Subcutaneous preadipocyte (primary cell): ENCODE measurements around the gene MPIG6B. TPM values are rescaled to one million over a fixed set of nuclear protein-coding genes. Genes with fewer than 3 reads are reported as not detected.

Experiments used
- small RNA-seq: library from RNA; depleted of rRNA; stranded (forward); fragments of <200 nt; gene quantifications from one replicate; pipeline ENCODE3, GENCODE V24; 2012
- total RNA-seq: library from RNA; depleted of rRNA; stranded (reverse); fragments of >200 nt; gene quantifications from 2 replicates; pipeline ENCODE4 v1.2.3, GENCODE V29; 2012

The MPIG6B gene, protein sequence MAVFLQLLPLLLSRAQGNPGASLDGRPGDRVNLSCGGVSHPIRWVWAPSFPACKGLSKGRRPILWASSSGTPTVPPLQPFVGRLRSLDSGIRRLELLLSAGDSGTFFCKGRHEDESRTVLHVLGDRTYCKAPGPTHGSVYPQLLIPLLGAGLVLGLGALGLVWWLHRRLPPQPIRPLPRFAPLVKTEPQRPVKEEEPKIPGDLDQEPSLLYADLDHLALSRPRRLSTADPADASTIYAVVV
- total RNA-seq, result not detected in 2 replicates

DNA sequence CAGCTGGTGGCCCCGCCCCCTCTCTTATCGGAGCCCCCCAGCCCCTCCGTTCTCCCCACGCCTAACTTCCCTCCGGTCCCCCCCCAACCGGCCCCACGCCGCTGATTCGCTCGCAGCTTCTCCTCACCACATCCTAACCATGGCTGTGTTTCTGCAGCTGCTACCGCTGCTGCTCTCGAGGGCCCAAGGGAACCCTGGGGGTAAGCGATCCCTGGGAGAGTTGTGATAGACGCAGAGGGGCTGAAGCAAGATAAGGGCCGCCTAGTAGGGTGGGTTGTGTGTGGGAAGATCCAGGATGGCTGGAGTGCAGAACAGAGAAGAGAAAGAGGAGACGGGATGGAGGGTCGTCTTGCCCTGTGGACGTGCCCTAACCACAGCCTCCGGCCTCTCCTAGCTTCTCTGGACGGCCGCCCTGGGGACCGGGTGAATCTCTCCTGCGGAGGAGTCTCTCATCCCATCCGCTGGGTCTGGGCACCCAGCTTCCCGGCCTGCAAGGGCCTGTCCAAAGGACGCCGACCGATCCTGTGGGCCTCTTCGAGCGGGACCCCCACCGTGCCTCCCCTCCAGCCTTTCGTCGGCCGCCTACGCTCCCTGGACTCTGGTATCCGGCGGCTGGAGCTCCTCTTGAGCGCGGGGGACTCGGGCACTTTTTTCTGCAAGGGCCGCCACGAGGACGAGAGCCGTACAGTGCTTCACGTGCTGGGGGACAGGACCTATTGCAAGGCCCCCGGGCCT is at the start of gene MPIG6B:
MPIG6B (plus strand) TSS at position 129 of the 735 bp plus-strand sequence; CDS start at position 140, 11 bp downstream.

DNA sequence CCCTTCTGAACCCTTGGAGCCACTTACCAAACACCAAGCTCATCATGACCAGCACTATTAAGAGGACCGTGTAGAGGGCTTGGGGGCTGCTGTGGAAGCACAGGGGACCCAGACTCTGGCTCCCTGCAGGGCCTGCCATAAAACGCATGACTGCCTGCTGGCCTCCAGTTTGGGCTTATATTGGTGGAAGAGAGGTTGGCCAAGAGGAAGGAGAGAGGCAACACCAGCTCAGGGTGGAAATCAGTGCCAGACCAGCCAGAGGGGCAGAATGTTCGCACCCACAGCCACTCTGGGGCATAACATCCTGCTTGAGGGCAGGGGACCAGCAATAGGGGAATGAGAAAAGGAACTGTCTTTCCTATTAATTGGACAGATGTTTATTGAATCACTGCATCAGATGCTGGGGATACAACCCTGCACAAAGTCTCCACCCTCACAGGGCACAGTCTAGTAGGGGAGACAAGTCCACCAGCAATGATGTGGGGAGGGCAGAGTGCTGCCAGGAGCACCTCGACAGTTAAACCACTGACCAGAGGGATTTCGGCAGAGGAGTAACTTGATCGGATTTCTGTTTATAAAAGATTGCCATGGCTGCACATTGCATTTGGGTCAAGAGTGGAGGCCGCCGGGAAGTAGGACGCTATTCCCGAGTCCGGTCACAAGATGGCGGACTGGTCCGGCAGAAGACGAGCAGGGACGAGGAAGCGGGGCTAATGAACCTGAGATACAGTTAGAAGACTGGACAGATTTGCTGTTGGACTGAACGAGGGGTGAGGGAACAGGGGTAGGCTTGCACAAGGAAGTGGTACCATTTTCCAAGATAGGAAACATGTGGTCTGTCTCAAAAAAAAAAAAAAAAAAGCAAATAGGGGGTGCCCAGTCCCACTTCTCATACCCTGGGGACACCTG is 42.7 kb upstream of the MPIG6B start, which contains the start of gene LY6G5C:
LY6G5C (minus strand) TSS at position 842 of the 909 bp plus-strand sequence; CDS start at position 148, 694 bp downstream.

DNA sequence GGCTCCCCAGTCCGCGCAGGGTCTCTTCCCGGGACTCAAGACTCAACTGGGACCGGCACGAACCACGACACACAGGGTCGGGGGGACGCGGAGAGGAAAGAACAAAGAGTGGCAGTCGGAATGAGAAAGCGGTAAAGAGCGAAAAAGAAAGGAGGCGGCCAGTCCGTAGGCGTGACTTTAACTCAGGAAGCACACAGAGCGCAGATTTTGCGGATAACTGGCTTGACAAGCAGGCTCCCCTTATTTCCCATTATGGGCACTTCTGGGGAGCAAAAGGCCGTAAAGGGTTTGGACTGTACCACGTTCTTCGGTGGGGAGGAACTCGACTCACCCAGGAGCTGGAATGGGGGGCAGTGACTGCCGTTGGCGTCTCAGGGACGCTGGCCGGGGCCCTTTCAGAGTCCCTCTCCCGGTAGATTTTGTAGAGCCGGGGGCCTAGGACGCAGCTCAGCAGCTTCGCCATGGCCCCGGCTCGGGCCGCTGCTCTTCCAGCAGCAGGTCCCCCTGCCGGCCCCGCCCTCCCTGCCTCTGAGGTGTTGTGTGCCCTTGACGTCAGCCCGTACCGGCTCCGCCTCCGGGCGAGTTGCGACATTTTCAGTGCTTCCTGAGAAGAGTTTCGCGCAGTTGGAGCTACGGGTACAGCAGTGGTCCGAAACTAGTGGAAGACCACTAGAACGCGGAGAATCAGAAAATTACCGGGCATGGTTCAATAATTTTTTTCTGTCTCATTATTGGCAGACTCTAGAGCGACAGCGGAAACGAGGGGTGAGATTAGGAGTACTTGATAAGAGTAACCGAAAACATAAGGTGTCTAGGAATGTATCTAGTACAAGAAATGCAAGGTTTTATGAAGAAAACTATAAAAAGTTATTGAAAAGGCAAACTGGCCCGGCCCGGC is 20.1 kb upstream of the MPIG6B start, which contains the start of gene ABHD16A:
ABHD16A (minus strand) TSS at position 506 of the 898 bp plus-strand sequence; CDS start at position 463, 43 bp downstream.

DNA sequence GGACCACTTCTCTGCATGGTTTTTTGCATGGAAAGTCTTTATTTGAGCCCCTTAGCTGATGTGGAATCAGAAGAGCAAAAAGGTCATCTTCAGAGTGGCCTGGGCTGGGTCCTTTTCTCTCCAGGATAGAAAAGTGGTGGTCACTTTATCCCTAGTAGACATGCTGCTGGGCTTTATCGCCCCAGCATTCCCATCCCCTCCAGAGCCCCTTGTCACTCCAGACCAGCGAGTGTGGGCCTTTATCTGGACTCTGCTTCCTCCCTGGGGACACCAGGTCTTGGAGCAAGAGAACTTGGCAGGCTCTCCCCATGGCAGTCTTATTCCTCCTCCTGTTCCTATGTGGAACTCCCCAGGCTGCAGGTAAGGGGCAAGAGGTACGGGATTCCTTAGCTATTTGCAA is 16.6 kb upstream of the MPIG6B start, which contains the start of gene LY6G6F:
LY6G6F (plus strand) TSS at position 268 of the 400 bp plus-strand sequence; CDS start at position 309, 41 bp downstream.

GRCh38 chr6:31715022-31715958 is 7.9 kb upstream of the MPIG6B start, which contains the start of gene LY6G6D:
TSS of gene LY6G6D (plus strand) at chr6:31715348. CDS start at chr6:31715356, 8 bp downstream.

GRCh38 chr6:31721351-31722020 is 1.7 kb upstream of the MPIG6B start, which contains the start of gene LY6G6C:
TSS of gene LY6G6C (minus strand) at chr6:31721746. CDS start at chr6:31721679, 67 bp downstream.

DNA sequence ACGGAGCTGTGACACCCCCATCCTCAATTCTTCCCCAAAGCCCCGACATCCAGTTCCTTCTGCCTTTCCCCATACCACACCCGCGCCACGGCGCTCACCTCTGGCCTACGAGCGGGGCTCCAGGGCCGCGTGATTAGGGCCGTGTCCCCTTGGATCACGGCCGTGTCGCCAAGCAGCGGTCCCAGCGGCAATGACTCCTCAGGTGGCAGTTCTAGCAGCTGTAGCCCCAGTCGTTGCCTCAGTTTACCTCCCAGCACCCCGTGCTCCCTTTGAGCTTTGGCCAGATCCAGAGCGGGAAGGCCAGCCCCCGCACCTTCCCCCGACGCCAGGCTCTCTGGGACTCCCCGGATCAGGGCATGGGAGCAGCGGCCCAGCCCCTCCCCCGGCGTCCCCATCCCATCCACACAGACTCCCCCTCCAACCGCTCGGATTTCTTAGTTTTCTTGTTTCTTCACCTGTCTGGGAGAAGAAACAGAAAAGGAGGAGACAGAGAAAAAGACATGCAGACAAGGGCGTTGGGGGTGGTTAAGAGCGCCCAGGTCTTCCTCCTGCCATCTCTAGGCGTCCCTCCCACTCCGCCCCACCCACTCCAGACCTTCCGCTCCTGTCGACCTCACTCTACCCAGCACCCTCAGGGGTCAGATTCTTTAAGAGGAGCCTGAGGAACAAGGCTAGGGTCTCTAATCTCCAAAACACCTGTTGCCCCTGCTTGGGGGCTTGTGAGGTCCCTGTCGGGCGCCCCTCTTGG is 5.8 kb downstream of the MPIG6B start, which contains the start of gene DDAH2:
DDAH2 (minus strand) TSS at position 533 of the 748 bp plus-strand sequence; CDS start at position 395, 138 bp downstream.

GRCh38 chr6:31736021-31736767 is 13.0 kb downstream of the MPIG6B start, which contains the start of gene CLIC1:
TSS of gene CLIC1 (minus strand) at chr6:31736530. CDS start at chr6:31736300, 230 bp downstream.

DNA sequence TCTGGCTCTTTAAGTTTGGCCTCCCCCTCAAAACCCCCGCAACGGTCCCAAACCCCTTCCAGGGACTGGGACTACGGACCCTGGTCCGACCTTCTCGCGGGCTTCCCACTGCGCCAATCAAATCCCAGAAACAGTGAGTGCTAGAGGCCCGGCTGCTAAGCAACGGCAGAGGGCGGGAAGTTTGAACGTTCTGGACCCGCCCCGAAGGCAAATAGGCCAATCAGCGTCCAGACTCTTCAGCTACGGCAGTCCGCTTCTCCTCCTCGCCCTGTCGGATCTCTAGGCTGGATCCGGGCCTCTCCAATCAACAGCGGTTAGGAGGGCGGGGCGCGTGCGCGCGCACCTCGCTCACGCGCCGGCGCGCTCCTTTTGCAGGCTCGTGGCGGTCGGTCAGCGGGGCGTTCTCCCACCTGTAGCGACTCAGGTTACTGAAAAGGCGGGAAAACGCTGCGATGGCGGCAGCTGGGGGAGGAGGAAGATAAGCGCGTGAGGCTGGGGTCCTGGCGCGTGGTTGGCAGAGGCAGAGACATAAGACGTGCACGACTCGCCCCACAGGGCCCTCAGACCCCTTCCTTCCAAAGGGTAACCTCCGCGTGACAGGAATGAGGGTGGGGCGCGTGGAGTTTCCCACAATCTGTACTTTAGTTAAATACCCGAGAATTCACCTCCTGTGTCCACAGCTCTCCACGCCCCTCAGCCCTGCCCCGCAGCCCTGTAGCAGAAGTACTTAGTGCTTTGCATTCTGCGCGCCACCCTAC is 16.6 kb downstream of the MPIG6B start, which contains the start of gene MSH5:
MSH5 (plus strand) TSS at position 367 of the 758 bp plus-strand sequence. CDS start 462 bp downstream, outside the sequence.

GRCh38 chr6:31762356-31762755 is 39.2 kb downstream of the MPIG6B start, which contains the start of gene SAPCD1:
TSS of gene SAPCD1 (plus strand) at chr6:31762656. CDS start at chr6:31763055, 399 bp downstream.

Small RNAs within 50 kb of the gene (small RNA-seq; reads per million reads assigned to genes)
- gene LY6G6D, result not detected
- gene MIR4646, result not detected
- gene MSH5-SAPCD1, result not detected
- not detected for gene RNU6-850P
- 0.08 reads per million for gene SAPCD1

Other genes starting within 250 kb of the MPIG6B start
- 10.7 and 11.1 TPM in 2 replicates for gene MICB, start 225.2 kb upstream of the MPIG6B start, total RNA-seq
- gene MCCD1, start 194.4 kb upstream of the MPIG6B start, total RNA-seq, result not detected in 2 replicates
- gene DDX39B, start 181.4 kb upstream of the MPIG6B start, total RNA-seq, result 448 and 514 TPM in 2 replicates
- gene ATP6V1G2, start 176.8 kb upstream of the MPIG6B start, total RNA-seq, result 1.8 TPM in 2 replicates
- 22.3 and 29.0 TPM in 2 replicates for gene NFKBIL1, start 175.8 kb upstream of the MPIG6B start, total RNA-seq
- not detected in 2 replicates for gene LTA, start 151.1 kb upstream of the MPIG6B start, total RNA-seq
- gene TNF, start 147.8 kb upstream of the MPIG6B start, total RNA-seq, result not detected in 2 replicates
- gene LTB, start 140.9 kb upstream of the MPIG6B start, total RNA-seq, result not detected in 2 replicates
- gene LST1, start 137.1 kb upstream of the MPIG6B start, total RNA-seq, result not detected in 2 replicates
- not detected in 2 replicates for gene NCR3, start 130.4 kb upstream of the MPIG6B start, total RNA-seq
- not detected in 2 replicates for gene AIF1, start 108.1 kb upstream of the MPIG6B start, total RNA-seq
- gene PRRC2A, start 102.7 kb upstream of the MPIG6B start, total RNA-seq, result 54.7 and 90.9 TPM in 2 replicates
- 145 and 182 TPM in 2 replicates for gene BAG6, start 70.7 kb upstream of the MPIG6B start, total RNA-seq
- gene APOM, start 67.5 kb upstream of the MPIG6B start, total RNA-seq, result 0.59 and 1.1 TPM in 2 replicates
- gene C6orf47, start 62.6 kb upstream of the MPIG6B start, total RNA-seq, result 12.5 and 15.8 TPM in 2 replicates
- gene GPANK1, start 58.4 kb upstream of the MPIG6B start, total RNA-seq, result 24.3 and 26.4 TPM in 2 replicates
- gene CSNK2B, start 57.3 kb upstream of the MPIG6B start, total RNA-seq, result 130 and 189 TPM in 2 replicates
- 3.3 and 4.3 TPM in 2 replicates for gene LY6G5B, start 53.4 kb upstream of the MPIG6B start, total RNA-seq
- 0.37 and 0.39 TPM in 2 replicates for gene LY6G5C, start 42.3 kb upstream of the MPIG6B start, total RNA-seq
- 29.4 and 34.0 TPM in 2 replicates for gene ABHD16A, start 20.0 kb upstream of the MPIG6B start, total RNA-seq
- not detected in 2 replicates for gene LY6G6F, start 16.5 kb upstream of the MPIG6B start, total RNA-seq
- not detected in 2 replicates for gene LY6G6D, start 8.0 kb upstream of the MPIG6B start, total RNA-seq
- gene LY6G6C, start 1.6 kb upstream of the MPIG6B start, total RNA-seq, result not detected in 2 replicates
- 22.7 and 32.0 TPM in 2 replicates for gene DDAH2, start 5.9 kb downstream of the MPIG6B start, total RNA-seq
- gene CLIC1, start 13.2 kb downstream of the MPIG6B start, total RNA-seq, result 927 and 1,210 TPM in 2 replicates
- gene MSH5, start 16.6 kb downstream of the MPIG6B start, total RNA-seq, result 16.9 and 29.1 TPM in 2 replicates
- 0.59 and 1.1 TPM in 2 replicates for gene SAPCD1, start 39.3 kb downstream of the MPIG6B start, total RNA-seq
- under 0.01 and 0.98 TPM in 2 replicates for gene VWA7, start 54.0 kb downstream of the MPIG6B start, total RNA-seq
- gene VARS1, start 72.4 kb downstream of the MPIG6B start, total RNA-seq, result 88.6 and 117 TPM in 2 replicates
- gene LSM2, start 83.6 kb downstream of the MPIG6B start, total RNA-seq, result 37.1 and 48.9 TPM in 2 replicates
- gene HSPA1L, start 91.9 kb downstream of the MPIG6B start, total RNA-seq, result 0.37 and 0.39 TPM in 2 replicates
- gene HSPA1A, start 92.2 kb downstream of the MPIG6B start, total RNA-seq, result 35.6 and 53.8 TPM in 2 replicates
- 77.8 and 79.0 TPM in 2 replicates for gene HSPA1B, start 104.4 kb downstream of the MPIG6B start, total RNA-seq
- 55.9 and 56.1 TPM in 2 replicates for gene NEU1, start 139.4 kb downstream of the MPIG6B start, total RNA-seq
- gene SLC44A4, start 155.6 kb downstream of the MPIG6B start, total RNA-seq, result not detected in 2 replicates
- 43.4 and 50.4 TPM in 2 replicates for gene EHMT2, start 174.3 kb downstream of the MPIG6B start, total RNA-seq
- gene ZBTB12, start 178.7 kb downstream of the MPIG6B start, total RNA-seq, result 1.5 and 1.8 TPM in 2 replicates
- 0.59 and 2.9 TPM in 2 replicates for gene C2, start 204.3 kb downstream of the MPIG6B start, total RNA-seq
- gene CFB, start 222.7 kb downstream of the MPIG6B start, total RNA-seq, result 6.3 and 10.7 TPM in 2 replicates
- 97.9 and 114 TPM in 2 replicates for gene NELFE, start 235.6 kb downstream of the MPIG6B start, total RNA-seq
- 55.5 and 55.7 TPM in 2 replicates for gene SKIC2, start 235.8 kb downstream of the MPIG6B start, total RNA-seq
- gene DXO, start 248.8 kb downstream of the MPIG6B start, total RNA-seq, result 13.5 and 15.1 TPM in 2 replicates